NK-92 (cell line): Measurements from ENCODE around the gene B9D2.

Source experiments
- DNase-seq: peaks from one replicate; lab custom pipeline; 2025; ENCODE audit not compliant: unreplicated experiment; lab: John Stamatoyannopoulos, UW

B9D2 gene

GRCh38 chr19:41311613-41312012 lies 52.3 kb downstream of the B9D2 start:
- DNase-seq, result no peak

- DNase-seq, result no peak
These were observed 52.9 kb downstream of the B9D2 start for GRCh38 chr19:41311072-41311471.

- no peak for DNase-seq
These were observed 53.7 kb downstream of the B9D2 start, which contains the start of gene CCDC97 for GRCh38 chr19:41310033-41310831. CCDC97 (plus strand) TSS chr19:41310172; CDS start chr19:41310311, 139 bp downstream.

- DNase-seq, result no peak
These were observed 54.5 kb downstream of the B9D2 start for GRCh38 chr19:41309180-41310032.

GRCh38 chr19:41308450-41309179 lies 55.3 kb downstream of the B9D2 start:
- DNase-seq, result peak; percentile 77

- no peak for DNase-seq
These were observed 55.9 kb downstream of the B9D2 start for GRCh38 chr19:41307954-41308449.

GRCh38 chr19:41307090-41307875 lies 56.7 kb downstream of the B9D2 start:
- DNase-seq, result no peak

GRCh38 chr19:41305927-41306793 lies 57.8 kb downstream of the B9D2 start:
- DNase-seq, result no peak

- DNase-seq, result no peak
These were observed 59.1 kb downstream of the B9D2 start for GRCh38 chr19:41304706-41305483.
